RWPE1 (cell line): ENCODE measurements around the gene FBLN1.
"Not testable (repeated sequence)": the region's sequence is repeated elsewhere in the genome, so short reads cannot be mapped to it uniquely, and the experiment has no call there.

Experiments used
- CTCF ChIA-PET: fragments of 350-600 bp; sonication (Branson Sonifier 250); formaldehyde crosslinking; extraction: SDS; loops from one replicate; lab custom pipeline; 2021; lab: Yijun Ruan, JAX
- POLR2A ChIA-PET: fragments of 400-600 bp; formaldehyde crosslinking; extraction: SDS; loops from one replicate; lab custom pipeline; 2020; ENCODE audit warnings: antibody characterized with exemption; ENCODE audit not compliant: low non-redundant PET; lab: Yijun Ruan, JAX
- DNase-seq: peaks from one replicate; pipeline ENCODE4 v3.0.0; 2012; ENCODE audit warnings: low spot score
- H3K27ac ChIP-seq: fragments of 450-650 bp; 2 replicates; pipeline ENCODE4 v1.5.1; 2017
- TF ChIP-seq, protein P1 (sequence below): fragments of 450-650 bp; conservative IDR thresholded peaks from 2 replicates; pipeline ENCODE4 v1.5.1; 2017; ENCODE audit warnings: low read depth, mild to moderate bottlenecking

FBLN1 gene

DNA sequence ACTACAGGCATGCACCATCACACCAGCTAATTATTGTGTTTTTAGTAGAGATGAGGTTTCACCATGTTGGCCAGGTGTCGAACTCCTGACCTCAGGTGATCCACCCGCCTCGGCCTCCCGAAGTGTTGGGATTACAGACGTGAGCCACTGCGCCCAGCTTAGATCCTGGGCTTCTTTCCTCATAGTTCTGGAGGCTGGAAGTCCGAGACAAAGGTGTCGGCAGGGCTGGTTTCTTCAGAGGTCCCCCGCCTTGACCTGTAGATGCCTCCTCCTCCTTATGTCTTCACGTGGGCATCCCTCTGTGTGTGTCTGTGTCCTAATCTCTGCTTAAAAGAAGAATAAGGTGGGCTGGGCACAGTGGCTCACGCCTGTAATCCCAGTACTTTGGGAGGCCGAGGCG lies 44.2 kb upstream of the FBLN1 start:
- no peak overlapping the region for H3K27ac ChIP-seq
- no peak for DNase-seq
- ChIA-PET POLR2A (no interaction called here), CTCF (no interaction called here)
- TF ChIP-seq, protein P1, sequence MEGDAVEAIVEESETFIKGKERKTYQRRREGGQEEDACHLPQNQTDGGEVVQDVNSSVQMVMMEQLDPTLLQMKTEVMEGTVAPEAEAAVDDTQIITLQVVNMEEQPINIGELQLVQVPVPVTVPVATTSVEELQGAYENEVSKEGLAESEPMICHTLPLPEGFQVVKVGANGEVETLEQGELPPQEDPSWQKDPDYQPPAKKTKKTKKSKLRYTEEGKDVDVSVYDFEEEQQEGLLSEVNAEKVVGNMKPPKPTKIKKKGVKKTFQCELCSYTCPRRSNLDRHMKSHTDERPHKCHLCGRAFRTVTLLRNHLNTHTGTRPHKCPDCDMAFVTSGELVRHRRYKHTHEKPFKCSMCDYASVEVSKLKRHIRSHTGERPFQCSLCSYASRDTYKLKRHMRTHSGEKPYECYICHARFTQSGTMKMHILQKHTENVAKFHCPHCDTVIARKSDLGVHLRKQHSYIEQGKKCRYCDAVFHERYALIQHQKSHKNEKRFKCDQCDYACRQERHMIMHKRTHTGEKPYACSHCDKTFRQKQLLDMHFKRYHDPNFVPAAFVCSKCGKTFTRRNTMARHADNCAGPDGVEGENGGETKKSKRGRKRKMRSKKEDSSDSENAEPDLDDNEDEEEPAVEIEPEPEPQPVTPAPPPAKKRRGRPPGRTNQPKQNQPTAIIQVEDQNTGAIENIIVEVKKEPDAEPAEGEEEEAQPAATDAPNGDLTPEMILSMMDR: no peak

DNA sequence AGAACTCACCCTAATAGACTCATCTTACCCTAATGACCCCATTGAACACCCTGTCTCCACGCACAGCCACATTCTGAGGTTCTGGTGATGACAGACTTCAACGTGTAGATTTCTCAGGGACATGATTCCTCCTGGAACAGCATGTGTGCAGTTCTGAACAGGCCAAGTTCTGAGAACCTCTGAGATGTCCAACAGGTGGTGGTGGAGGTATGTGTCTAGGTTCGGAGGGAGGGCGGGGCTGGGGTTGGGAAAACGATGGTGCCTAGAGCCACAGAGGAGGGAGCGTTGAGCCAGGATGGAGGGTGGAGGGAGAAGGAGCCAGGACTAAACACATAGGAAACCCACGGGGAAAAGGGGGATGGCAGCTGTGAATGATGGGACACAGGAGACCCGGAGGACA lies 43.4 kb upstream of the FBLN1 start:
- TF ChIP-seq, protein P1: no peak
- no peak for DNase-seq
- H3K27ac ChIP-seq: no peak overlapping the region
- CTCF ChIA-PET: no interaction called here
- POLR2A ChIA-PET: no interaction called here

DNA sequence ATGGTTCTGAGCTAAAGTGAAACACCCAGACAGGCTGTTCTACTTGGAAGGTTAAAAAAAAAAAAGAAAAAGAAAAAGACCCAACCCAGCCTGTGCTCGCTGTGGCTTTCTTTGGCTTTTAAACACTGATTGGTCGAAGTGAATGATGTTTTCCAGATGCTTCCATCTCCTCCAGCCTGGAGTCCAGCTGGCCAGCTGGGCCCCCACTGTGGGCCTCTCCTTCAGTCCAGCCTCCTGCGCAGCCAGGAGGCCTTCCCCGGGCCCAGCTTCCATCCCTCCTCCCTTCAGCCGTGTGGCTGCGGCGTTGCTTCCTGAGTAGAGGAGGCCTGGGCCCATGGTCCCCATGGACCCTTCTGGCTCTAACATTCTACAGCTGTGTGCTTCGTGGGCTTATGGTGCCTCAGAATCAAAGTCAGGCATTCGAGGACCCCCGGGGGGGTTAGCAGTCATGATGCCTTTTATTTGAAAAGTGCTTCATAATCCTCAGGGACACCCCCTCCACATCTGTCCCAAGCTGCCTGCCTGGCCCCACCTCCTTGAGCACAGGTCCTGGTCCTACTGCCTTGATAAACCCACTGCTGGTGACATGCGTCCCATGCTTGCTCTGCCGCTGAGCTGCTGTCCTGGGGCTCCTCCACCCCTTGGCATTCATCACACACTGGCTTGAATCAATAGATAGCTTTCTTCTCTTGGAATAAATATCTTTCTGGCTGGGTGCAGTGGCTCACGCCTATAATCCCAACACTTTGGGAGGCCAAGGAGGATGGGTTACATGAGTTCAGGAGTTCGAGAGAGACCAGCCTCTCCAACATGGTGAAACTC lies 42.2 kb upstream of the FBLN1 start:
- no peak overlapping the region for H3K27ac ChIP-seq
- TF ChIP-seq, protein P1: no peak
- POLR2A ChIA-PET: no interaction called here
- CTCF ChIA-PET: interaction anchor here (0.7 to 1.1 kb wide), 2 partner anchors 15 to 94 kb away, joined by 3 to 4 read pairs; no protein-coding TSS in a partner anchor
- no peak for DNase-seq

- ChIA-PET POLR2A (no interaction called here), CTCF (interaction anchor here (1.1 kb wide), 1 partner anchor 92 kb away, joined by 4 read pairs; no protein-coding TSS in a partner anchor)
- TF ChIP-seq, protein P1: no peak
- H3K27ac ChIP-seq: no peak overlapping the region
- no peak for DNase-seq
Measured at GRCh38 chr22:45462034-45462655, 40.5 kb upstream of the FBLN1 start.

GRCh38 chr22:45463691-45464090 lies 39.0 kb upstream of the FBLN1 start:
- POLR2A ChIA-PET, DNase-seq, H3K27ac ChIP-seq, CTCF ChIA-PET: not testable (repeated sequence)

- H3K27ac ChIP-seq: no peak overlapping the region
- TF ChIP-seq, protein P1: no peak
- CTCF ChIA-PET: no interaction called here
- no peak for DNase-seq
- POLR2A ChIA-PET: no interaction called here
Measured at GRCh38 chr22:45465633-45466032, 37.0 kb upstream of the FBLN1 start.

DNA sequence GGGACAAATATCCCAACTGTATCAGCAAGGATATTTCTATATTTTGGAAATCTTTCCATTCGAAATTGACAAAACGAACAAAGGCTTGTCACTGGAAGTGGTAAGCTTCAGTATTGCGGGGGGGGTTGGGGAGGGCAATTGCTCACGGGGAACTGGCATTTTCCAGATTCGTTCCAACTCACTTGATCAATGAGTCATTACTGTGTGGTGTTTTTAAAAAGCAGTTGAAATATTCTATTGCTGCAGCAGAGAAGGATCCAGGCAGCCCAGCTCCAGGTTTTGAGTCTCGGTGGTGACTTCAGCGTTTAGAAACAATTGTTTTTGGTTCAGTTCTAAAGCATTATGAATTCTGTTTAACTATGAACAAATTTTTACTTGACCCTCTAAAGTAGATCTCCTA lies 33.8 kb upstream of the FBLN1 start:
- peak overlapping the region; percentile 54 for H3K27ac ChIP-seq
- TF ChIP-seq, protein P1: no peak
- peak; percentile 62 for DNase-seq
- POLR2A ChIA-PET: interaction anchor here (0.6 kb wide), 1 partner anchor 36 kb away, joined by 6 read pairs; no protein-coding TSS in a partner anchor
- CTCF ChIA-PET: no interaction called here
